HG03039 (cell line): Measurements from ENCODE around the gene C1orf174.

Experiments used
- ATAC-seq: cut with Tn5 transposase; IDR thresholded peaks from one replicate; pipeline ENCODE4 v1.9.1; 2021; ENCODE audit warnings: mild to moderate bottlenecking, moderate library complexity; ENCODE audit not compliant: unreplicated experiment

C1orf174 gene

GRCh38 chr1:3910857-3911845 is 11.1 kb upstream of the C1orf174 start:
- no peak for ATAC-seq

- no peak for ATAC-seq
These were observed 10.1 kb upstream of the C1orf174 start for GRCh38 chr1:3910049-3910731.

- ATAC-seq = no peak
These were observed 9.5 kb upstream of the C1orf174 start for GRCh38 chr1:3909615-3910014.

GRCh38 chr1:3908886-3909517 is 8.9 kb upstream of the C1orf174 start:
- no peak for ATAC-seq

- no peak for ATAC-seq
These were observed 7.6 kb upstream of the C1orf174 start for GRCh38 chr1:3907621-3908165.

- no peak for ATAC-seq
These were observed 7.0 kb upstream of the C1orf174 start for GRCh38 chr1:3907031-3907534.

GRCh38 chr1:3906672-3907020 is 6.6 kb upstream of the C1orf174 start:
- no peak for ATAC-seq

GRCh38 chr1:3905953-3906671 is 6.0 kb upstream of the C1orf174 start:
- no peak for ATAC-seq

GRCh38 chr1:3905266-3905952 is 5.3 kb upstream of the C1orf174 start:
- no peak for ATAC-seq

- no peak for ATAC-seq
These were observed 4.7 kb upstream of the C1orf174 start for GRCh38 chr1:3904843-3905185.

GRCh38 chr1:3904006-3904842 is 4.2 kb upstream of the C1orf174 start:
- ATAC-seq = no peak

- ATAC-seq = no peak
These were observed 3.3 kb upstream of the C1orf174 start for GRCh38 chr1:3903141-3904005.

GRCh38 chr1:3902571-3903091 is 2.6 kb upstream of the C1orf174 start:
- ATAC-seq = no peak

- no peak for ATAC-seq
These were observed 2.0 kb upstream of the C1orf174 start for GRCh38 chr1:3902111-3902511.

- ATAC-seq = peak; percentile 43
These were observed 977 bp upstream of the C1orf174 start for GRCh38 chr1:3900969-3901529.

- ATAC-seq = peak; percentile 4
These were observed 320 bp downstream of the C1orf174 start for GRCh38 chr1:3899754-3900149.

GRCh38 chr1:3898994-3899753 is 898 bp downstream of the C1orf174 start:
- ATAC-seq = no peak
